Suprapubic skin (tissue), 3 donors: ENCODE results near the gene NEK11.

ENCODE experiments used
- CTCF ChIP-seq, 2 donors: fragments of 200-600 bp in 1 of 2; fragments of 450-650 bp in 1 of 2; sonication (generic) in 1 of 2; IDR thresholded peaks; one replicate each; pipeline ENCODE4 v1.5.1; 2016 to 2019; ENCODE audit warnings: antibody characterized with exemption in 2 of 2, mild to moderate bottlenecking in 1 of 2, moderate library complexity in 1 of 2
- EP300 ChIP-seq: sonication (generic); formaldehyde crosslinking; IDR thresholded peaks from one replicate; pipeline ENCODE4 v1.6.1; 2017; ENCODE audit warnings: antibody characterized with exemption
- POLR2A ChIP-seq, 2 donors: fragments of 450-650 bp; IDR thresholded peaks; one replicate each; pipeline ENCODE4 v1.6.1; 2017; ENCODE audit warnings: antibody characterized with exemption in 2 of 2, mild to moderate bottlenecking in 2 of 2, moderate library complexity in 2 of 2

DNA sequence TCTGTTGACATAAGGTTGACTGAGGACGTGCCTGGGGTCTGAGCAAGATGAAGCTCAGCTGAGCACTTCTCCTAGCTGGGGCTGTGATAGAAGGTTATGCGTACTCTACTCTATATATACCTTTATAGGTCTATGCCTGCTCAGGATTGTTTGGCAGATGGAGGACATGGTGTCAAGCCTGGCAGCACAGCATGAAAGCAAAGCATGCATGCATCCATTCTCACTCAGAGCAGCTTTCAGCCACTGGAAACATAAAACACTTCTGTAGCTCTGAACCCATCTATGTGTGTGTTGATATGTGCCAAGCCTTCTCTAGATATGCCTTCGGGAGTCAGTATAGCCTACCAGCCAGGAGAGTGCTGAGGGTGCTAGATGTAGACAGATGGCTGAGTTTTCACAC, 212.6 kb downstream of the NEK11 start:
- TF ChIP-seq EP300 (no peak), POLR2A (IDR thresholded peaks at IDR 0.05) (no peak), CTCF (IDR thresholded peaks at IDR 0.05) (no peak)
